Spleen (tissue), 7 donors: ENCODE results near the gene STK17A.

Experiments
- CTCF ChIP-seq, 11 experiments: fragments of 200-600 bp in 7 of 11; fragments of 450-650 bp in 4 of 11; sonication (generic) in 4 of 11; IDR thresholded peaks in 8 of 11; conservative IDR thresholded peaks in 3 of 11; 1 replicate in 7 of 11; 2 replicates in 4 of 11; pipeline versions ENCODE4 v1.4.0 to v1.8.0; 2016 to 2021; ENCODE audit warnings: antibody characterized with exemption in 11 of 11, inconsistent platforms in 4 of 11, mild to moderate bottlenecking in 1 of 11
- POLR2A ChIP-seq, 3 donors: fragments of 450-650 bp; IDR thresholded peaks; one replicate each; pipeline ENCODE4 v1.5.1; 2017; ENCODE audit warnings: antibody characterized with exemption in 3 of 3, mild to moderate bottlenecking in 1 of 3
- POLR2AphosphoS5 ChIP-seq, 3 donors: sonication (generic); formaldehyde crosslinking; IDR thresholded peaks; one replicate each; pipeline ENCODE4 v1.5.1; 2017; ENCODE audit warnings: antibody characterized with exemption in 3 of 3
- donor health status: DM: no; HTN: no; CAD: no; lungs with moderate emphysema.
- donor health status: DM: no; HTN: no; CAD: no.
- donor health status: DM: no; HTN: no; CAD: no.

GRCh38 chr7:43593010-43593409, 10.1 kb downstream of the STK17A start:
- TF ChIP-seq POLR2AphosphoS5 (IDR thresholded peaks at IDR 0.05), result no peak
- no peak for TF ChIP-seq CTCF (IDR thresholded peaks at IDR 0.05 in 8 of 11, conservative IDR thresholded peaks at IDR 0.05 in 3 of 11)
- no peak for TF ChIP-seq POLR2A (IDR thresholded peaks at IDR 0.05)
